Endothelial cell of umbilical vein (primary cell): ENCODE measurements around the gene NEBL.

Experiments
- FOS ChIP-seq: IDR thresholded peaks from 2 replicates; pipeline ENCODE4 v1.6.1; 2011; ENCODE audit warnings: mild to moderate bottlenecking, low read length, moderate library complexity, borderline replicate concordance; ENCODE audit not compliant: insufficient read depth
- MYC ChIP-seq: IDR thresholded peaks from one replicate; pipeline ENCODE4 v1.6.1; 2011; ENCODE audit warnings: mild to moderate bottlenecking, low read depth, low read length
- POLR2AphosphoS5 ChIP-seq: IDR thresholded peaks from 2 replicates; pipeline ENCODE4 v1.6.1; 2012; ENCODE audit warnings: low read depth, mild to moderate bottlenecking, control low read depth, low read length, moderate library complexity; ENCODE audit not compliant: insufficient read depth
- TF ChIP-seq, protein P1 (sequence below), 2 donors: IDR thresholded peaks; 1 replicate in 1 of 2; 2 replicates in 1 of 2; pipeline ENCODE4 v1.5.1; 2011; ENCODE audit warnings: low read length in 2 of 2, mild to moderate bottlenecking in 2 of 2, moderate library complexity in 2 of 2, control low read depth in 1 of 2, inconsistent platforms in 1 of 2, low read depth in 1 of 2; ENCODE audit not compliant: insufficient read depth in 1 of 2; ENCODE audit errors: extremely low read depth in 1 of 2

DNA sequence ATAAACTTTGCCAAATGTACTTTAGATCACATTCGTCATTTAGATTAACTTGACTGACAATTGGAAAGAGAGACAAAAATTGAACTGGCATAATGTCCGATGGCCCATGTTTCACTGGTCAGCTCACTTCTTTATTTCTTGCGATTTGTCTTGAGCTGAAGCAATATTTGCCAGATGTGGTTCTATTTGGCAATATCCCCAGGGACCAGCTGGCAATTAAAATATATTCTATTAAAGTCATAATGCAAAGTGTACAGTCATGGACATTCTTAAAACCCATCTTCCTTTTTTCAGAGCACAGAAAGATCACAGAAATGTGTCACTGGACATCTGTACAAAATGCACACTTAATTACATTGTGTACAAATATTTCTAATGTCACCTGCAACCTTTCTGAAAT, 26.3 kb downstream of the NEBL start:
- TF ChIP-seq, protein P1, sequence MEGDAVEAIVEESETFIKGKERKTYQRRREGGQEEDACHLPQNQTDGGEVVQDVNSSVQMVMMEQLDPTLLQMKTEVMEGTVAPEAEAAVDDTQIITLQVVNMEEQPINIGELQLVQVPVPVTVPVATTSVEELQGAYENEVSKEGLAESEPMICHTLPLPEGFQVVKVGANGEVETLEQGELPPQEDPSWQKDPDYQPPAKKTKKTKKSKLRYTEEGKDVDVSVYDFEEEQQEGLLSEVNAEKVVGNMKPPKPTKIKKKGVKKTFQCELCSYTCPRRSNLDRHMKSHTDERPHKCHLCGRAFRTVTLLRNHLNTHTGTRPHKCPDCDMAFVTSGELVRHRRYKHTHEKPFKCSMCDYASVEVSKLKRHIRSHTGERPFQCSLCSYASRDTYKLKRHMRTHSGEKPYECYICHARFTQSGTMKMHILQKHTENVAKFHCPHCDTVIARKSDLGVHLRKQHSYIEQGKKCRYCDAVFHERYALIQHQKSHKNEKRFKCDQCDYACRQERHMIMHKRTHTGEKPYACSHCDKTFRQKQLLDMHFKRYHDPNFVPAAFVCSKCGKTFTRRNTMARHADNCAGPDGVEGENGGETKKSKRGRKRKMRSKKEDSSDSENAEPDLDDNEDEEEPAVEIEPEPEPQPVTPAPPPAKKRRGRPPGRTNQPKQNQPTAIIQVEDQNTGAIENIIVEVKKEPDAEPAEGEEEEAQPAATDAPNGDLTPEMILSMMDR (IDR thresholded peaks at IDR 0.05; ENCODE audit: extremely low read depth in 1 of 2, insufficient read depth in 1 of 2, low read depth in 1 of 2, low read length in 2 of 2) = no peak
- TF ChIP-seq MYC (no peak), FOS (no peak), POLR2AphosphoS5 (no peak)
